A549 (cell line): ENCODE data around the gene CIAO2A. TPM values are rescaled to one million over a fixed set of nuclear protein-coding genes. Genes with fewer than 3 reads are reported as not detected.
"Not testable (repeated sequence)": the region's sequence is repeated elsewhere in the genome, so short reads cannot be mapped to it uniquely, and the experiment has no call there.

Experiments
- ATAC-seq, 2 experiments: fragments of 200-7000 bp in 1 of 2; fragments of >200 bp in 1 of 2; cut with Nextera tagmentation in 1 of 2; cut with Tn5 transposase in 1 of 2; 3 replicates each; pipeline versions ENCODE4 v1.8.0 to v1.9.1; 2018 to 2020; ENCODE audit warnings: mild to moderate bottlenecking in 1 of 2, moderate library complexity in 1 of 2
- CTCF ChIA-PET: fragments of 300-600 bp; sonication (Branson Sonifier 250); formaldehyde crosslinking; extraction: SDS; loops from one replicate; lab custom pipeline; 2021; ENCODE audit warnings: antibody characterized with exemption, inconsistent platforms; lab: Yijun Ruan, JAX
- POLR2A ChIA-PET: fragments of 350-600 bp; formaldehyde crosslinking; extraction: SDS; loops from one replicate; lab custom pipeline; 2021; ENCODE audit warnings: antibody characterized with exemption, inconsistent platforms; lab: Yijun Ruan, JAX
- DNase-seq, 2 experiments: peaks; one replicate each; pipeline versions ENCODE4 v3.0.0 to v3.0.0-alpha.2; 2011 to 2016; ENCODE audit warnings: low read depth in 1 of 2, low spot score in 1 of 2
- FAIRE-seq: peaks from 2 replicates; lab custom pipeline; 2011; peaks lifted over from hg19 to GRCh38; lab: Jason Lieb, UNC
- H3K27ac ChIP-seq, 2 experiments: fragments of >200 bp; sonication (Bioruptor Twin); formaldehyde crosslinking; 3 replicates each; pipeline ENCODE4 v1.5.1; 2016 to 2017
- H3K4me1 ChIP-seq: fragments of >200 bp; sonication (Bioruptor Twin); formaldehyde crosslinking; 3 replicates; pipeline ENCODE4 v1.6.1; 2016
- H3K4me2 ChIP-seq: fragments of >200 bp; sonication (Bioruptor Twin); formaldehyde crosslinking; 3 replicates; pipeline ENCODE4 v1.6.1; 2016
- H3K4me3 ChIP-seq: fragments of >200 bp; sonication (Bioruptor Twin); formaldehyde crosslinking; 3 replicates; pipeline ENCODE4 v1.5.1; 2016
- H3K9me3 ChIP-seq: fragments of >200 bp; sonication (Bioruptor Twin); formaldehyde crosslinking; 3 replicates; pipeline ENCODE4 v1.6.1; 2016
- CBX2 ChIP-seq: fragments of 200-600 bp; sonication (generic); IDR thresholded peaks from 2 replicates; pipeline ENCODE4 v1.6.1; 2016; ENCODE audit warnings: low read depth, mild to moderate bottlenecking, borderline replicate concordance
- EHF ChIP-seq: fragments of 250-450 bp; sonication (Bioruptor Pico); IDR thresholded peaks from 2 replicates; pipeline ENCODE4 v1.5.0; 2020; ENCODE audit warnings: mild to moderate bottlenecking
- FOSL2 ChIP-seq, 2 experiments: fragments of 450-650 bp in 1 of 2; fragments of >200 bp in 1 of 2; sonication (Bioruptor Twin) in 1 of 2; formaldehyde crosslinking; IDR thresholded peaks; 2 replicates each; pipeline versions ENCODE4 v1.5.0 to v1.6.1; 2016 to 2020; ENCODE audit warnings: mild to moderate bottlenecking in 1 of 2, moderate library complexity in 1 of 2
- FOXS1 ChIP-seq: fragments of 250-450 bp; sonication (Bioruptor Pico); IDR thresholded peaks from 2 replicates; pipeline ENCODE4 v1.5.0; 2020; ENCODE audit warnings: mild to moderate bottlenecking, moderate library complexity
- JUNB ChIP-seq: fragments of >200 bp; sonication (Bioruptor Twin); formaldehyde crosslinking; IDR thresholded peaks from 2 replicates; pipeline ENCODE4 v1.6.1; 2016
- KDM5A ChIP-seq: fragments of 200-600 bp; sonication (generic); IDR thresholded peaks from 2 replicates; pipeline ENCODE4 v1.6.1; 2016; ENCODE audit warnings: antibody characterized with exemption, mild to moderate bottlenecking
- NR3C1 ChIP-seq: fragments of >200 bp; sonication (Bioruptor Twin); formaldehyde crosslinking; IDR thresholded peaks from 3 replicates; pipeline ENCODE4 v1.6.1; 2017
- RAD21 ChIP-seq, 2 experiments: fragments of >200 bp in 1 of 2; sonication (Bioruptor Twin) in 1 of 2; formaldehyde crosslinking in 1 of 2; IDR thresholded peaks in 1 of 2; conservative IDR thresholded peaks in 1 of 2; 2 replicates in 1 of 2; 3 replicates in 1 of 2; pipeline ENCODE4 v1.6.1; 2012 to 2018; ENCODE audit warnings: inconsistent platforms in 1 of 2
- SREBF2 ChIP-seq: fragments of 450-650 bp; IDR thresholded peaks from 2 replicates; pipeline ENCODE4 v1.6.1; 2014; ENCODE audit warnings: mild to moderate bottlenecking, moderate library complexity
- USF2 ChIP-seq: fragments of 450-650 bp; IDR thresholded peaks from 2 replicates; pipeline ENCODE4 v1.6.1; 2014; ENCODE audit warnings: antibody characterized with exemption
- ZFP36 ChIP-seq: fragments of 450-650 bp; IDR thresholded peaks from 2 replicates; pipeline ENCODE4 v1.6.1; 2014; ENCODE audit warnings: borderline replicate concordance; ENCODE audit not compliant: partially characterized antibody
- ZNF302 ChIP-seq: fragments of 250-450 bp; sonication (Bioruptor Pico); IDR thresholded peaks from 2 replicates; pipeline ENCODE4 v1.9.0; 2021; ENCODE audit warnings: inconsistent platforms, mild to moderate bottlenecking, moderate library complexity
- WGBS: methylation state at CpG from one replicate; pipeline ENCODE4 v1.1.6; 2017; ENCODE audit errors: missing lambda C conversion rate; 5-methylcytosine and 5-hydroxymethylcytosine counted together
- polyA plus RNA-seq, 4 experiments: library from polyadenylated mRNA; depleted of rRNA in 3 of 4; stranded (reverse); fragments of >200 nt; fragmentation: RNase III in 1 of 4; extraction: RNeasy Plus Mini Kit Qiagen cat#74134 plus additional on column Dnase treatment in 1 of 4; gene quantifications; 2 replicates in 3 of 4; 3 replicates in 1 of 4; pipeline ENCODE4 v1.2.3, GENCODE V29; 2011 to 2017
- TF ChIP-seq, protein P1 (sequence below): IDR thresholded peaks from 2 replicates; pipeline ENCODE4 v1.6.1; 2012; ENCODE audit warnings: low read depth, borderline replicate concordance
- TF ChIP-seq, protein P2 (sequence below): fragments of >200 bp; sonication (Bioruptor Twin); formaldehyde crosslinking; IDR thresholded peaks from 3 replicates; pipeline ENCODE4 v1.5.1; 2016

CIAO2A gene
- polyA plus RNA-seq, 2 of the 4 experiments (the other 2 are of a cell fraction): 156 to 231 TPM

DNA sequence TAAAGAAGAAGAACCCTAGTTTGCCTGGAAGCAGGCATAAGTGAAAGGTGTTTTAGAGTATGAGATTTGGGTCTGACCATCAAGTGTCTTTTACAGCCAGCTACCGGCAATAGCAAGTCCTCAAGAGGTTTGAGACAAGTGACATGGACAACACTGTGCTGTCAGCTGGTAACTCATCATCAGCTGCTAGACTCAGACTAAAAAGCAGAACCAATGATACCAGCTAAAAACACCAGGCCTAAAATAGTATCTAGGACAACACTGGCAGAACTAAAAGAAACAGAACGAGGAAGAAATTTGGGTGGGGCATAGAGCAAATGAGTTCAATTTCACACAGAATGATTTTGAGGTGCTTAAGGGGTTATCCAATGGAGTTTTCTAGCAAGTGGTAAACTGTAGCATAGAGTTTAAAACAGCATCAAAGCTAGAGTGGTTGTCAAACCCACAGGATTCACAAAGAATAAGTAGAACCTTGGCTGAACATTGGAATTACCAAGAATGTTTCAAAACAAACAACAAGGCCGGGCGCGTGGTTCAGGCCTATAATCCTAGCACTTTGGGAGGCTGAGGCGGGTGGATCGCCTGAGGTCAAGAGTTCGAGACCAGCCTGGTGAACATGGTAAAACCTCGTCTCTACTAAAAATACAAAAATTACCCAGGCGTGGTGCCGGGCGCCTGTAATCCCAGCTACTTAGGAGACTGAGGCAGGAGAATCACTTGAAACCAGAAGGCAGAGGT lies 3.9 kb downstream of the CIAO2A start:
- no peak for ATAC-seq
- no peak for TF ChIP-seq FOXS1 (CRISPR knock-in tag)
- TF ChIP-seq, all 56 proteins: peak for 0
- Histone ChIP-seq H3K4me2 (no peak overlapping the region), H3K4me1 (peaks cover 10% of the 10 kb centered on the region), H3K27ac (no peak overlapping the region), H3K4me3 (no peak overlapping the region), H3K9me3 (no peaks in the 10 kb centered on the region)
- FAIRE-seq (no peak), DNase-seq (no peak)
- CTCF ChIA-PET: interaction anchor here (0.6 to 1.7 kb wide), 7 partner anchors 9 to 1538 kb away, joined by 3 to 6 read pairs (median 4); partner anchors contain the start of gene DAPK2
- POLR2A ChIA-PET: no interaction called here
- 92% methylated on average over 12 of the region's 12 CpGs for whole genome bisulfite sequencing

DNA sequence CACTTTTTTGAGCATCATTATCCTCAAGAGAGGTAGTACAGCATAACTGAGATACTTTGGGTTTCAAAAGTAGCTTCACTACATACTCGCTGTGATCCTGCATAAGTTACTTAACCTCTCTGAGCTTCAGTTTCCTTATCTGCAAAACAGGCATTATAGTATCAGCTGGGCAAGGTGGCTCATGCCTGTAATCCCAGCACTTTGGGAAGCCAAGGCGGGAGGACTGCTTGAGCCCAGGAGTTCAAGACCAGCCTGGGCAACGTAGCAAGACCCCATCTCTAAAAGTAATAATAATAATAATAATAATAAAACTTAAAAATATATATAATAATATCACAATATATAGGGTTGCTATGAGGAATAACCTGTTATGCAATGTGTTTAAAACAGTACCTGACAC lies 10.9 kb downstream of the CIAO2A start:
- no peak overlapping the region for H3K27ac ChIP-seq
- TF ChIP-seq ZFP36 (no peak), ZNF302 (CRISPR knock-in tag) (no peak), CBX2 (no peak)
- TF ChIP-seq, protein P1, sequence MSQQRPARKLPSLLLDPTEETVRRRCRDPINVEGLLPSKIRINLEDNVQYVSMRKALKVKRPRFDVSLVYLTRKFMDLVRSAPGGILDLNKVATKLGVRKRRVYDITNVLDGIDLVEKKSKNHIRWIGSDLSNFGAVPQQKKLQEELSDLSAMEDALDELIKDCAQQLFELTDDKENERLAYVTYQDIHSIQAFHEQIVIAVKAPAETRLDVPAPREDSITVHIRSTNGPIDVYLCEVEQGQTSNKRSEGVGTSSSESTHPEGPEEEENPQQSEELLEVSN: no peak
- TF ChIP-seq, protein P2, sequence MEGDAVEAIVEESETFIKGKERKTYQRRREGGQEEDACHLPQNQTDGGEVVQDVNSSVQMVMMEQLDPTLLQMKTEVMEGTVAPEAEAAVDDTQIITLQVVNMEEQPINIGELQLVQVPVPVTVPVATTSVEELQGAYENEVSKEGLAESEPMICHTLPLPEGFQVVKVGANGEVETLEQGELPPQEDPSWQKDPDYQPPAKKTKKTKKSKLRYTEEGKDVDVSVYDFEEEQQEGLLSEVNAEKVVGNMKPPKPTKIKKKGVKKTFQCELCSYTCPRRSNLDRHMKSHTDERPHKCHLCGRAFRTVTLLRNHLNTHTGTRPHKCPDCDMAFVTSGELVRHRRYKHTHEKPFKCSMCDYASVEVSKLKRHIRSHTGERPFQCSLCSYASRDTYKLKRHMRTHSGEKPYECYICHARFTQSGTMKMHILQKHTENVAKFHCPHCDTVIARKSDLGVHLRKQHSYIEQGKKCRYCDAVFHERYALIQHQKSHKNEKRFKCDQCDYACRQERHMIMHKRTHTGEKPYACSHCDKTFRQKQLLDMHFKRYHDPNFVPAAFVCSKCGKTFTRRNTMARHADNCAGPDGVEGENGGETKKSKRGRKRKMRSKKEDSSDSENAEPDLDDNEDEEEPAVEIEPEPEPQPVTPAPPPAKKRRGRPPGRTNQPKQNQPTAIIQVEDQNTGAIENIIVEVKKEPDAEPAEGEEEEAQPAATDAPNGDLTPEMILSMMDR: no peak
- FAIRE-seq: no peak
- no peaks in the 10 kb centered on the region for H3K9me3 ChIP-seq
- CTCF ChIA-PET: interaction anchor here (1.5 to 2.3 kb wide), 2 partner anchors 12 to 15 kb away, joined by 5 to 11 read pairs; no protein-coding TSS in a partner anchor
- no peaks in the 10 kb centered on the region for H3K4me1 ChIP-seq
- no peak for DNase-seq
- no peak overlapping the region for H3K4me3 ChIP-seq
- ATAC-seq: no peak
- POLR2A ChIA-PET: interaction anchor here (1.9 kb wide), 1 partner anchor 11 kb away, joined by 9 read pairs; the partner anchor contains the start of gene CIAO2A
- 62% methylated on average over 3 of the region's 3 CpGs for WGBS
- no peak overlapping the region for H3K4me2 ChIP-seq

- DNase-seq, POLR2A ChIA-PET: not testable (repeated sequence)
These were observed 20.1 kb downstream of the CIAO2A start for GRCh38 chr15:64073496-64073895.

DNA sequence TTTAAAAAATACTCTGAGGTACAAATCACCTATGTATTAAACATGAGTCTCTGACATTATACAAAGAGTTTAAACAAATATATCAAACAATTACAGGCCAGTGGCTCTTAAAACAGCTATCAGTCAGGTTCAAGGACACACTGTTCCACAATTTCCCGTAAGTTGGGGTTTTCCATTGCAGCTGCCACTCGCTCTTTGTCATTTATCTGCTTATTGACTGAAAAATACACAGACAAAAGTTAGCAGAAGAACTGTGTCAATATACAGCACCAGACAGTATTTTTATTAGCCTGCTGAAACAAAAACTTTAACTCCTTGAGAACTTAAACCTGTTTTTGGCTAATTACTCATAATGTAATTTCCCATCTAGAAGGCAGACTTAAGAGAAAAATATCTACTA lies 20.8 kb downstream of the CIAO2A start:
- ChIA-PET POLR2A (interaction anchor here (2.3 kb wide), 1 partner anchor 21 kb away, joined by 14 read pairs; the partner anchor contains the start of gene CIAO2A), CTCF (interaction anchor here (1.1 to 7.8 kb wide), 5 partner anchors 10 to 461 kb away, joined by 3 to 173 read pairs (median 7); partner anchors contain the start of gene DAPK2)
- no peak for ATAC-seq
- peak; percentile 67 for FAIRE-seq
- WGBS: 56% methylated on average over 2 of the region's 2 CpGs
- Histone ChIP-seq H3K4me3 (no peak overlapping the region), H3K4me2 (peak overlapping the region; percentile 47), H3K9me3 (no peaks in the 10 kb centered on the region), H3K27ac (no peak overlapping the region; a peak in 1 of 6 replicates), H3K4me1 (peaks cover 34% of the 10 kb centered on the region)
- TF ChIP-seq USF2 (no peak), EHF (CRISPR knock-in tag) (no peak), KDM5A (no peak), ZNF302 (CRISPR knock-in tag) (no peak), RAD21 (conservative IDR thresholded peaks at IDR 0.05 in 1 of 2, IDR thresholded peaks at IDR 0.05 in 1 of 2) (no peak), JUNB (no peak), FOXS1 (CRISPR knock-in tag) (no peak), FOSL2 (IDR thresholded peaks at IDR 0.05) (no peak), FOSL2 (CRISPR knock-in tag; IDR thresholded peaks at IDR 0.05) (no peak), SREBF2 (no peak), NR3C1 (no peak)
- TF ChIP-seq, protein P2: no peak
- DNase-seq: no peak

More at GRCh38 chr15:64073496-64073895, 20.1 kb downstream of the CIAO2A start:
- 96% methylated on average over 2 of the region's 2 CpGs for WGBS
- CTCF ChIA-PET: interaction anchor here (1.1 to 3.2 kb wide), 4 partner anchors 27 to 462 kb away, joined by 3 to 18 read pairs (median 5); partner anchors contain the start of gene DAPK2
- not testable (repeated sequence) for H3K4me3 ChIP-seq, H3K27ac ChIP-seq, FAIRE-seq, H3K9me3 ChIP-seq, ATAC-seq
- 0 out of 3 replicates have a peak overlapping the region, but pooled peaks have one; percentile 47 for H3K4me2 ChIP-seq
- peaks cover 33% of the 10 kb centered on the region for H3K4me1 ChIP-seq
